Measurements from ENCODE around the gene VEPH1.

Gene VEPH1

DNA sequence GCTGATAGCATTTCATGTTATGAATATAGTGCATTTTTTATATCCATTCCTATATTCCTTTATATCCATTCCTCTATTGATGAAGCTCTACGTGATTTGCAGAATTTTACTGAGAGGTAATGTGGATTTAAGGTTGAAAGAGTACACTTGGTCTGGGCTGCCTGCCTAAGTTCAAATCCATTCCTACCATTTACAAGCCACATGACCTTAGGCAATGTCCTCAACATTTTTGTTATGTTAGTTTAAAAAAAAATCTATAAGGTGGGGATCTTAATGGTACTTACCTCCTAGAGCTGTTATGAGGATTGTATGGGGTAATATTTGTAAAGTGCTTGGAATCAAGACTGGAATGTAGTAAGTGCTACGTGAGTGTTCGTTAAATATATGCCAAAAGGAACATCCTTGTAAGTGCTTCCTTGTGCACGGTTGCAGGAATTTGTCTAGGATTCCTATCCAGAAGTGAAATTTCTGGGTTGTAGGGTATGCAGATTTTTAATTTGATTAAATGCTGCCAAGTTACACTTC lies 11.2 kb upstream of the VEPH1 start:
- Histone ChIP-seq H3K4me3 (ENCODE audit: low read depth in 1 of 2, low read length in 1 of 2) (no peak overlapping the region), H3K9me3 (no peaks in the 10 kb centered on the region), H3K4me1 (ENCODE audit: control insufficient read depth in 1 of 2, insufficient read depth in 1 of 2, low read depth in 1 of 2, low read length in 1 of 2) (no peaks in the 10 kb centered on the region), H3K36me3 (no peaks in the 10 kb centered on the region), H3K27me3 (peaks cover 13% of the 10 kb centered on the region), H3K27ac (no peak overlapping the region)
- TF ChIP-seq, protein P1, sequence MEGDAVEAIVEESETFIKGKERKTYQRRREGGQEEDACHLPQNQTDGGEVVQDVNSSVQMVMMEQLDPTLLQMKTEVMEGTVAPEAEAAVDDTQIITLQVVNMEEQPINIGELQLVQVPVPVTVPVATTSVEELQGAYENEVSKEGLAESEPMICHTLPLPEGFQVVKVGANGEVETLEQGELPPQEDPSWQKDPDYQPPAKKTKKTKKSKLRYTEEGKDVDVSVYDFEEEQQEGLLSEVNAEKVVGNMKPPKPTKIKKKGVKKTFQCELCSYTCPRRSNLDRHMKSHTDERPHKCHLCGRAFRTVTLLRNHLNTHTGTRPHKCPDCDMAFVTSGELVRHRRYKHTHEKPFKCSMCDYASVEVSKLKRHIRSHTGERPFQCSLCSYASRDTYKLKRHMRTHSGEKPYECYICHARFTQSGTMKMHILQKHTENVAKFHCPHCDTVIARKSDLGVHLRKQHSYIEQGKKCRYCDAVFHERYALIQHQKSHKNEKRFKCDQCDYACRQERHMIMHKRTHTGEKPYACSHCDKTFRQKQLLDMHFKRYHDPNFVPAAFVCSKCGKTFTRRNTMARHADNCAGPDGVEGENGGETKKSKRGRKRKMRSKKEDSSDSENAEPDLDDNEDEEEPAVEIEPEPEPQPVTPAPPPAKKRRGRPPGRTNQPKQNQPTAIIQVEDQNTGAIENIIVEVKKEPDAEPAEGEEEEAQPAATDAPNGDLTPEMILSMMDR (IDR thresholded peaks at IDR 0.05) = no peak

DNA sequence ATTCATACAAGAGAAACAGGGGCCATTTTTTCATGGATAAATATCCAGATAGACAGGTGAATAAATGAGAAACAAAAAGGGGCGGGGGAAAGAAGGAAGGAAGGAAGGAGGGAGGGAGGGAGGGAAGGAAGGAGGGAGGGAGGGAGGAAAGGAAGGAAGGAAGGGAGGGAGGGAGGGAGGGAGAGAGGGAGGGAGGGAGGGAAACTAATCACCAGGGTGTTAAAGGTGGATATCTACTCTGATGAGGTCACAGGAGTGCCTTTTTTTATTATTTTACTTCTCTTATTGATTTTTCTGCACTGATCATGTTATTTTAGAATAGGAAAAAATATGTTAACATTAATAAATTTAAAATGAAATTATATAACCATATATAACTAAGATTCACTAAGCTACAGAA lies 10.4 kb upstream of the VEPH1 start:
- TF ChIP-seq, protein P1 (IDR thresholded peaks at IDR 0.05) = no peak
- Histone ChIP-seq H3K27ac (no peak overlapping the region), H3K9me3 (no peaks in the 10 kb centered on the region), H3K27me3 (peaks cover 15% of the 10 kb centered on the region), H3K4me3 (ENCODE audit: low read depth in 1 of 2, low read length in 1 of 2) (no peak overlapping the region), H3K36me3 (no peaks in the 10 kb centered on the region), H3K4me1 (ENCODE audit: control insufficient read depth in 1 of 2, insufficient read depth in 1 of 2, low read depth in 1 of 2, low read length in 1 of 2) (no peaks in the 10 kb centered on the region)

DNA sequence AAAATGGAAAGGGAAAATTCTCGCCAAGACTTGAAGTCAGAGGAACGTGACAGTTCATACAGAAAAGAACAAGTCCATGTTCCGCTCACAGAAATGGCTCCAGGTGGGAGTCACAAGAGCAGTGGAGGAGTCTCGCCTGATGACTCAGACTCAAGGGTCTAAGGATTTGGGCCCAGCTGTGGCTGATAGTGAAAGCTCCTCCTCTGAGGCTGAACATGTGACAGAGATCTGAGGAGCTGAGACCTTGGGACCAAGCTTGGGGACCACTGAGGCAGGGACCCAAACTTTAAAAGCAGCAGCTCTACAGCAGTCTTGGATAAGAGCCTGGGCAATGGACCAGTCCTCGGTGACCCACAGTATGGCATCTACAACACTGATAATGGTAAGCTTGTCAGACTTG lies 9.3 kb upstream of the VEPH1 start:
- TF ChIP-seq, protein P1 (IDR thresholded peaks at IDR 0.05) = no peak
- Histone ChIP-seq H3K27ac (no peak overlapping the region), H3K27me3 (peaks cover 23% of the 10 kb centered on the region), H3K9me3 (no peaks in the 10 kb centered on the region), H3K36me3 (no peaks in the 10 kb centered on the region), H3K4me1 (ENCODE audit: control insufficient read depth in 1 of 2, insufficient read depth in 1 of 2, low read depth in 1 of 2, low read length in 1 of 2) (no peaks in the 10 kb centered on the region), H3K4me3 (ENCODE audit: low read depth in 1 of 2, low read length in 1 of 2) (no peak overlapping the region)

DNA sequence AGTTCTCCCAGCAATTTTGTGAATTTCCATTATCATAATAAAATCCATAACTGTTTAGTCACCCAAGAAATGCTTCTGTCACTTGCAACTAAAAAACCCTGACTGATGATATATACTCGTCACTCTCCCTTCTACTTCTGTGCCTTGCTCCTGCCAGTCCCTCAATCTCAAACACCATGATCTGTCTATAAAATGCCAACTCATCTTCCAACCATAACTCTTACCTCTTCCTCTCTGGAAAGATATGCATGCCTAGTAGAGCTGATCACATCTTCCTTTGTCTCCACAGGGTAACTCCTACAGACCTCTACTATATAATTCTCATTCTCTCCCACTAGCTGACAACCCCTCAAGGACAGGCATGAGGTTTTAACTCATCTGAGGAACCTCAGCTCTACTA lies 5.2 kb upstream of the VEPH1 start:
- TF ChIP-seq, protein P1 (IDR thresholded peaks at IDR 0.05) = no peak
- Histone ChIP-seq H3K27ac (no peak overlapping the region), H3K4me3 (ENCODE audit: low read depth in 1 of 2, low read length in 1 of 2) (no peak overlapping the region)

DNA sequence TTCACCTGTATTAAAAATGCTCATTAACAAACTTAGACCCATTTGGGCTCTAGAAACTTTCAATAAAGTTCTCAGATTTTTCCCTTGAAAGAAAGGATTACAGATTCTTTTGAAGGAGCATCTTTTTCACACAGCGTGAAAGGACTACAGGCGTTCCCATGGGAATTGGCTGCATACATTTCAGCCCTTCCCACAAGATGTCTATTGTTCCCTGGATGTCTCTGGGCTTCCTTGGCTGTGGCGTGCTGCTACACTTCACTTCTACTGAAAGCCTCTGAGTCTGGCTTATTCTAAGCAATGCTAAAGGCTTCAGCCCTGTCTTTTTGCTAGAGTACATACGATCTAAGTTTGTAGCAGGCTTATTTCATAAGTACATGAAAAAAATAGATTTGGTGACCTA lies 1.4 kb downstream of the VEPH1 start:
- Histone ChIP-seq H3K27ac (no peak overlapping the region), H3K4me1 (ENCODE audit: control insufficient read depth in 1 of 2, insufficient read depth in 1 of 2, low read depth in 1 of 2, low read length in 1 of 2) (peaks cover 10 to 15% of the 10 kb centered on the region in 2 experiments), H3K9me3 (no peaks in the 10 kb centered on the region), H3K27me3 (peaks cover 49% of the 10 kb centered on the region), H3K4me3 (ENCODE audit: low read depth in 1 of 2, low read length in 1 of 2) (no peak overlapping the region), H3K36me3 (no peaks in the 10 kb centered on the region)
- TF ChIP-seq, protein P1 (IDR thresholded peaks at IDR 0.05) = no peak

More for the DNA sequence above, 5.2 kb upstream of the VEPH1 start:
- H3K4me1 ChIP-seq (ENCODE audit: control insufficient read depth in 1 of 2, insufficient read depth in 1 of 2, low read depth in 1 of 2, low read length in 1 of 2) = no peaks in the 10 kb centered on the region
- no peaks in the 10 kb centered on the region for H3K9me3 ChIP-seq
- peaks cover 10% of the 10 kb centered on the region for H3K27me3 ChIP-seq
- H3K36me3 ChIP-seq = no peaks in the 10 kb centered on the region

DNA sequence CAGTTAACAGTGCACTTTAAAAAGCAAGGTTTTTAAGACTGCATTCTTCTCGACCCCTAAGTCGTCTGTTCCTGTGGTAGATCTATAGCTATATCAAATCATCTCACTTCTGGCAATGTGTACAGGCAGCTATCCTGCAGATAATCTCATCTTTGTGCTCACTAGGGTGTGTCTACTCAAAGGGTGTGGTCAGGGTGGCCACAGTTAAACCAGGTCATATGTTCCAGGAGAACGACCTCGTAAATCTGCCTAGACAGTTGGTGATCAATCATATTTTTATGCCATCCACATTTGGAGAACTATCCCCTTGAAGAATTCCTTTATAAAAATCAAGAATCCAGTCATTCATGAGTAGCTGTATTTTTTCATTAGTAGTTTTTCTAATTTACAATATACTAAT lies 3.0 kb downstream of the VEPH1 start:
- TF ChIP-seq, protein P1 (IDR thresholded peaks at IDR 0.05) = no peak
- no peaks in the 10 kb centered on the region for H3K9me3 ChIP-seq
- H3K36me3 ChIP-seq = no peaks in the 10 kb centered on the region
- H3K4me3 ChIP-seq (ENCODE audit: low read depth in 1 of 2, low read length in 1 of 2) = no peak overlapping the region
- H3K27ac ChIP-seq = no peak overlapping the region
- peaks cover 10 to 15% of the 10 kb centered on the region in 2 experiments for H3K4me1 ChIP-seq (ENCODE audit: control insufficient read depth in 1 of 2, insufficient read depth in 1 of 2, low read depth in 1 of 2, low read length in 1 of 2)
- peaks cover 53% of the 10 kb centered on the region for H3K27me3 ChIP-seq

Measured in neutrophil (primary cell).